ENCODE measurements around the gene HOXA3.

- TF ChIP-seq CTCF (IDR thresholded peaks at IDR 0.05; ENCODE audit: poor library complexity) (no peak), EZH2phosphoT487 (IDR thresholded peaks at IDR 0.05; ENCODE audit: low read depth, severe bottlenecking, unreplicated experiment) (no peak)
Measured at GRCh38 chr7:27153526-27153925, 1.1 kb upstream of the HOXA3 start.

All from hepatocyte (in vitro differentiated cells).